Fibroblast of peridontal ligament (primary cell): ENCODE measurements around the gene STIM2.
"Not testable (repeated sequence)": the region's sequence is repeated elsewhere in the genome, so short reads cannot be mapped to it uniquely, and the experiment has no call there.

Experiments used
- DNase-seq: peaks from one replicate; pipeline ENCODE4 v3.0.0-alpha.2; 2010; ENCODE audit errors: extremely low read depth

STIM2 gene

GRCh38 chr4:26867914-26868684 is 7.5 kb downstream of the STIM2 start:
- no peak for DNase-seq

DNA sequence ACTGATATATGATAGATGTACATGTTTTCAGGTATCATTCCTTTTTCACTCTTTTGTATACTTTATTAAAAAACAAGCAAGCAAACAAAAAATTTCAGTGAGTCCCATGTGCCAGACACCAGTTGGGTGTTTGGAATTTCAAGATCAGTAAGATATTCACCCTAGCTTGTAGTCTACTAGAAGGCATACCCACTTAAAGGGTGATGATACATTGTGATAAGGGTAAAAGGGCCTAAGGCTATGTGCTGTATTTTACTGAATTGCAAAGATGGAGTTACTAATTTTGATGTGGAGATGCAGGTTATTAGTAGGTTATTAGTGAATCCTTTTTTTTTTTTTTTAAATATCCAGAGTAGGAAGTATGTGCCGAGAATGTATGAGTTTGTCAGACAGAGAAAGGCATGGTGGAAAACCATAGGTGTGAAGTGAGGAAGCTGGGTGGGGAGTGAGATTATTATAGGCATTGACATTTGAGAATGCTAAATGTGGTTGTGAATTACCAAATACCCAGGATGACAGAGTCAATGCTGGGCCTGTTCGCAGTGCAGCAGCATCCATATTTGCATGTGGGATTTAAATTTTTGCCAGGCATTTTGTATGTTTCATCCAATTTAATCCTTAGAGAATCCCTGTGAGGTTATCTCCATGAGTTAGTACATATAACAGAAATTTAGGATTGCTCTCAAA is 10.1 kb downstream of the STIM2 start:
- DNase-seq, result no peak

DNA sequence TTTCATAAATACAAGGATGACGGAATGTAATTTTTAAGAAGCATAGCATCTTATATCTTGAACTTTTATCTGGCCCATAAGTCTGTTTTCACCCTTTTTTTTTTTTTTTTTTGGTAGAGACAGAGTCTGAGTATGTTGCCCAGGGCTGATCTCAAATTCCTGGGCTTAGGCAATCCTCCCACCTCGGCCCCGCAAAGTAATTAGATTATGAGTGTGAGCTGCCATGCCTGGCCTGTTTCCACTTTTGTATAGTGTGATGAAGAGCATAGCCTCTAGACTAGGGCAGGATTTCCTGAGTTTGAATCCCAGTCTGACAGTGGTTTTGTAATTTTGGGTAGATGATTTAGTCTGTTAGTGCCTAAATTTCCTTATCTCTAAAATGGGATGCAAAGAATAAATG is 11.0 kb downstream of the STIM2 start:
- no peak for DNase-seq

DNA sequence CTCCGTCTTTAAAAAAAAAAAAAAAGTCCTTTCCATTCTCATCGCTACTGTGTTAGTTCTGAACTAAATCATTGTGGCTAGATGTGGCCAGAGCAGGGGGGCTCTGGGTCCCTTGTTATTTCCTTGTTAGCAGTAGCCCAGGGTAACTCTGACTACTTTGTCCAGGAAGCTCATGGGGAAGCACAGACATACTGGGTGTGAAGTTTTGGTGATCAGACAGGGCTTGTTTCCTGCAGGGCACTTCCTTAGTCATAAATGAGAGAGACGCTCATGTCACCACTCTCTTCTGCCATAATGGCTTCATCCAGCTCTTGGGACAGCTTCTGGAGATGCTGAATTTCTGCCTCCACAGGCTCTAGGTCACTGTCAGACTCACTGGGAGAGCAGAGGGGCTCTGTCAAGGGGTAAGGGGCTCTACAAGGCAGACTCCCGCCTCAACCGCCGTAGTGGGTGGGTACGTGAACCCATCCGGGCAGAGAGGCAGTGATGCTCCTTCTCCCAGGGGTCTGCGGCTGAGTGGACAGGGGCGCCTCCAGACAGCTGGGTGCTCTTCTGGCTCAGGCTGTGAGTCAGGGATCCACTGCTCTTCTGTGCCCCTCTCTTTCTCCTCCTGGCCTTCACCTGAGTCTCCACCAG is 12.9 kb downstream of the STIM2 start:
- DNase-seq, result no peak

GRCh38 chr4:26874110-26874509 is 13.5 kb downstream of the STIM2 start:
- DNase-seq, result no peak

GRCh38 chr4:26877406-26877805 is 16.8 kb downstream of the STIM2 start:
- no peak for DNase-seq

GRCh38 chr4:26877961-26878360 is 17.3 kb downstream of the STIM2 start:
- DNase-seq, result no peak

- DNase-seq, result no peak
Measured at GRCh38 chr4:26878794-26879391, 18.3 kb downstream of the STIM2 start.

GRCh38 chr4:26879805-26880204 is 19.2 kb downstream of the STIM2 start:
- no peak for DNase-seq

DNA sequence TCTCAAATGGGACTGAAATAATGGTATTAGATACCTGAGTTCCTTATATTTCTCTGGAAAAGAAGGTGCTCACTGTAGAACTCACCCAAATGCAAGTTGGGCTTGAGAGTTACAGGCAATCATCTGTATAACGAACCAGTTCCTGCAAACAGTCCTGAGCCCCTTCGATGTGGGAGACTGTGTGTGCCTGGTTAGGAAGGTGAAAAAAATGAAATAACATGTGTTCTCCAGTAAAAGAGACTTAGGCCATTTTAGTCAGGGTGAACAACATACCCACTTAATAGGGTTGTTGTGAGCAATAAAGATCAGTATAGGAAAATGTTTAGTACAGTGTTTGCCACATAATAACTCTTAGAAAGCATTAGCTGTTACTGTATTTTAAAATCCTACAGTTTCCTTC is 23.4 kb downstream of the STIM2 start:
- no peak for DNase-seq

DNA sequence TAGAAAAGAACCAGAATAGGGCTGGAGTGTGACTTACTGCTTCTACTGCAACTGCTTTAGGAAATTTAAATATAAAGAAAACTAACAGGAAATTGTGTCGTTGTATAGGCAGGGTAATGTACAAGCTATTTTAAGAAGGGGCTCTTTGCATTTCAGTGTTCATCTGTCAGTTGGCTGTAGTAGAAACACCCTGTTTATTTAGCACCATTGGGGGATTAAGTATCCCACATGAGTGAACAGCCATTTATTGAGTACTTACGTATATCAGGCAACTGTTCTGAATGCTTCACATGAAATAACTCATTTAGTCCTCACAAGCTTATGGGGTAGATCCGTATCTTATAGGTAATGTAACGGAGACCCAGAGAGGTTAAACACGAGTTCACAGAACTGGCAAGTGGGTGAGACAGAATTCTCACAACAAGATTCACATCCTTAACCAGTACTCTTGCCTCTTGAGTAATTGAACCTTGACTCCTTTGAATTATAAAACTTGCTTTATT is 23.9 kb downstream of the STIM2 start:
- no peak for DNase-seq

DNA sequence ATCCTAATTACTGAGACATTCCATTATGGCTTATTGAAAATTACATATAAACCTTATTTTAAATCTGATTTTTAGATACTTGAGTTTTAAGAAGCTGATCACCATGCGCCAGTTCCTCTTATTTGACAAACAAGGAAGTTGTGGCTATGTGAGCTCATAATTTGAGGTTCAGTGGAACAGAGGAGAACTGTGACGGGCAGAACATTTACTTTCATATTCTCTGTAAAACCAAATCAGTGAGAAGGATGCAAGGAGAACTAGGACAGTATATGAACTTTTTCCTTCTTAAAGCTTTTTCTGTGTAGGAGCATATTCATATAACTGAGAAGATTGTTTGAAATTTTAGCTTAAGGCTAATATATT is 25.3 kb downstream of the STIM2 start:
- peak; percentile 60 for DNase-seq

DNA sequence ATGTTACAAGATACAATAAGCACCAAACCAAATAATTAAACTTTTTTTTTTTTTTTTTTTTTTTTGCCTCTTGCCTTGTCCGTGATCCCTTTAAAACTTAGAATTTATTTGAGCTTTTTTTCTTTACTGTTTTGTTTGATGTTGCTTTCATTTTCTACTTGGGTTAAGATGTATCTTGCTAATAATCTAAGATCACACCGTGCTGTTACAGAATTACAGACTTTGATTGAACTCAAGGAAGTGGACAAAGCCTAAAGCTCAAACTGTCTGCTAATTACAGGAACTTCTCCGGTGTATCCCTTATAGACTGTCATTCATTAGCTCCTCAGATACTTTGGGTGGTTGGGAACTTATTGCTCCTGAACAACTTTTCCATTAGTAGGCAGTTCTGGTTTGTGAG is 26.5 kb downstream of the STIM2 start:
- no peak for DNase-seq

DNA sequence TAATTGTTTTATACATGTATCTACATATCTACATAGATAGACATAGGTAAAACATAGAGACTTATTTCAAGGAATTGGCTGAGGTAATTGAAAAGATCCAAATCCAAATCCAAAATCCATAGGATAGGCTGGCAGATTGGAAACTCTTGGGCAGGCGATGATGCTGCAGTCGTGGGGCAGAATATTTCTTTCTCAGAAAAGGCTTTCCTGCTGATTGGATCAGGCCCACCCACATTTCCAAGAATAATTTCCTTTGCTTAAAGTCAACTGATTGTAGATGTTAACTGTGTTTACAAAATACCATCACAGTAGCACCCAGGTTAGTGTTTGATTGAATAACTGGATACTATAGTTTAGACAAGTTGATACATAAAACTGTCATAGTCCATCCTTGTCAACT is 27.2 kb downstream of the STIM2 start:
- no peak for DNase-seq

GRCh38 chr4:26889356-26889755 is 28.7 kb downstream of the STIM2 start:
- no peak for DNase-seq

DNA sequence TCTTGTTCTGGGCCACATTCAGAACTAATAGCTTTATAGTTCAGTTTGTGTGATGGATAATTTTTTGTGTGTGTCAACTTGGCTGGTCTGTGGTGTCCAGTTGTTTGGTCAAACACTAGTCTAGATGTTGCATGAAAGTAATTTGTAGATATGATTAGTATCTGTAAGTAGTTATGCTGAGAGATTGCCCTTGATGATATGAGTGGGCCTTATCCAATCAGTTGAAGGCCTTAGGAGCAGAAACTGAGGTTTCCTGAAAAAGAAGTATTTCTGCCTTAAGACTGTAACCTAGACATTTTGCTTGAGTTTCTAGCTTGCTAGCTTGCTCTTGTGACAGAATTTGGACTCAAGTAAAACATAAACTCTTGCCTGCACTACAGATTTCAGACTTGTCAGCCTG is 30.4 kb downstream of the STIM2 start:
- no peak for DNase-seq

DNA sequence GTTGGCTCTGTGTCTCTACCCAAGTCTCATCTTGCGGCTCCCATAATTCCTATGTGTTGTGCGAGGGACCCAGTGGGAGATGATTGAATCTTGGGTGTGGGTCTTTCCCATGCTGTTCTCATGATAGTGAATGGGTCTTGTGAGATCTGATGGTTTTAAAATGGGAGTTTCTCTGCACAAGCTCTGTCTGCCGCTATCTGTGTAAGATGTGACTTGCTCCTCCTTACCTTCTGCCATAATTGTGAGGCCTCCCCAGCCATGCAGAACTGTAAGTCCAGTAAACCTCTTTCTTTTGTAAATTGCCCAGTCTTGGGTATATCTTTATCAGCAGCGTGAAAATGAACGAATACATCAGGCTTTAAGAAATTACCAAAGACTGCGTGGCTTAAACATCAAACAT is 31.2 kb downstream of the STIM2 start:
- no peak for DNase-seq

GRCh38 chr4:26892480-26893150 is 32.0 kb downstream of the STIM2 start:
- DNase-seq, result no peak

GRCh38 chr4:26893491-26893890 is 32.9 kb downstream of the STIM2 start:
- DNase-seq, result no peak

- DNase-seq, result not testable (repeated sequence)
Measured at GRCh38 chr4:26894881-26895280, 34.2 kb downstream of the STIM2 start.

DNA sequence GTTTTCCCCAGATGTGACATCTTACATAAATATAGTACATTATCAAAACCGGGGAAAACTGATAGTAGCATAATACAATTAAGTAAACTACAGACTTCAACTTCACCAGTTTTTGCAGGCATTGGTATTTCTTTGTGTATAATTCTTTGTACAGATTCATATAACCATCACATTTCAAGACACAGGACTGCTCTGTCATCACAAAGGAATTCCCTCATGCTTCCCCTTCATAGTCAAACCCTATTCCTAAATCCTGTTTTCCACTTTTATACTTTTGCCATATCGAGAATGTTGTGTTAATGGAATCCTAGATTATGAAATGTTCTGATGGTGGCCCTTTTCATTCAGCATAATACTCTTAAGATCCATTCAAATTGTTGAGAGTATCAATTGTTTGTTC is 36.0 kb downstream of the STIM2 start:
- DNase-seq, result peak; percentile 50

GRCh38 chr4:26899991-26900390 is 39.4 kb downstream of the STIM2 start:
- no peak for DNase-seq
